ENCODE measurements around the gene HOXD8.
A peak's percentile ranks its signal among the peaks of the same experiment; 100 is the strongest.

HOXD8 gene

DNA sequence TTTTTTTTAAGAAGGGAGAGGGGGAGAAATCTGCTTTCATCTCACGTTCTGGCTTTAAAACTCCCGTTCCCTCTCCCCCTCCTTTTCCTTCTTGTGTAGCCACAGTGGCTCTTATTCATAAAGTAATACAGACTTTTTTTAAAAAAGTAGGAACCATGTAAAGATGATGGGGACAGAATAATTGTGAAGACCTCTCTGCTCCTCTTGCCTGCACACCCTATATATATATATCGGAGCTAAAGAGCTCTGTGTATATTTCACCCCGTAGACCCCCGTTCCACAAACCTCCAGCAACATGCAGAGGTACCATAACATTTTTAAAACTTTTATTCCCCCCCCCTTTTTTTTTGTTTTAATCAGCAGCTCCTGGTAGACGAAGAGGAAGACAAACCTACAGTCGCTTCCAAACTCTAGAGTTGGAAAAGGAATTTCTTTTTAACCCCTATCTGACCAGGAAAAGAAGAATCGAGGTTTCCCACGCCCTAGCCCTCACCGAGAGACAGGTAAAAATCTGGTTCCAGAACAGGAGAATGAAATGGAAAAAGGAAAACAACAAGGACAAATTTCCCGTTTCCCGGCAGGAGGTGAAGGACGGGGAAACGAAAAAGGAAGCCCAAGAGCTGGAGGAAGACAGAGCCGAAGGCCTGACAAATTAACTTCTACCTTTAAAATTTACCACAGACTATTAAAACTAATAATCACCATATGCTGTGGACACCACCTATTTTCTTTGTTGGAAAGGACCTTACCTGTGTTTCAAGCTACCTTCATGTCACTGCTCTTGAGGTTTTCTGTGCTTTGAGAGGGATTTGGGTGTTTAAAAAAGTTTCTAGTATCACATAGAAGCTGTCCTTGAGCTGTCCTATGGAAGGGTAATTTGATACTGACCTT, 1.7 kb downstream of the HOXD8 start:
- DNase-seq, result no peak

DNA sequence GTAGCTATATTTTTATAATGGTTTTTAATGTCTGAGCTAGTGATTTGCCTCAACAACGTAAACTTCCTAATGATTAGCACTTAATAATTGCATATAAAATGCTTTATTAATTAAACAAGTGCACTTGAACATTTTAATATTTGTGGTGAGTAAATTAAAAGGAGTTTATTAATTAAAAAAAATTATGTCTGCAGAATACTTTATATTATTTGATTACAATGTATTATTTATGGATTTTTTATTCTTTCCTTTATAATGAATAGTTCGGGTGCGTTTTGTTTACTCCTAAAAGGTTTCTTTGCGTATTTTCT, 2.3 kb downstream of the HOXD8 start:
- DNase-seq, result no peak

DNA sequence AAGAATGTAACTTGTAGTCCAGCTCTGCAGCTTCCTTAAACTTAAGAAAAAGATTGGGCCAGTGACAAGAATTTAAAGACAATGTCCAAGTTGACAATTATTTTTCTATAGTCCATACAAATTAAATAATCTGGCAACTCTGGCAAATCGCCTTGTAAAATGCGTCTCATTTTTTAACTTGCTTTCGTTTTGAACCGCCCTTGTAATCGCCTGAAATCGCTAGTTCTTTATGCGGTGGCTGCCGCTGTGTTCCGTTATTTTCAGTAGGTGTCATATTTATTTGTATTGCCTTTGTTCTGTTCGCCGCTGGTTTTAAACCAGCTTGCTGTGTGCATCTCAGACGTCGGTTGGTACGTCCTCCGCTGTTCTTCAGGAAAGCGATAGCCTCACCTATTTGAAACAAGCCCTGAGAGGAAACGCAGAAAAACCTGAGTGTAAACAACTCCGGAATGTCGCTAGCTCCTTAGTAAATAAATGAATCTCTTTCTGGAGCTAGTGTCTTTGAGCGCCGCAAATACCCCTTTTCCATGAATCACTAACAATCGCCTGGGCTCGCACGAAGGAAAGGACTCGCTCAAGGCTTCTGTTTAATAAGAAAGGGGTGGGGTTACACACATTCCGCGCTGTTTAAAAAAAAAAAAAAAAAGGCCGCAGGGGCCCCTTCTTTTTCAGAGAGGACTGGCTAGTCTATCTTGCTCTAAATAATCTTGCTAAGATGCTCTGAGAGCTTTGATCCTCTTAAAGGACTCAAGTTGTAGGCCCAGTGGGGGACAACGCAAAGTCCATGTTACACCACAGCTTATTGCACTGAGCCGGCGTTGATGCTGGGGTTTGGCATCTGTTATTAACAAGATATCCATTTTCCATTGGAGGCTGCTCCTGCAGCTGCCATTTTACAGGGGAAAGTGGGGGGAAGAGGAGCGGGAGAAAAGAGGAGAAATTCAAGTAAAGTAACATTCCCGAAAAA, 3.0 kb downstream of the HOXD8 start:
- no peak for DNase-seq

DNA sequence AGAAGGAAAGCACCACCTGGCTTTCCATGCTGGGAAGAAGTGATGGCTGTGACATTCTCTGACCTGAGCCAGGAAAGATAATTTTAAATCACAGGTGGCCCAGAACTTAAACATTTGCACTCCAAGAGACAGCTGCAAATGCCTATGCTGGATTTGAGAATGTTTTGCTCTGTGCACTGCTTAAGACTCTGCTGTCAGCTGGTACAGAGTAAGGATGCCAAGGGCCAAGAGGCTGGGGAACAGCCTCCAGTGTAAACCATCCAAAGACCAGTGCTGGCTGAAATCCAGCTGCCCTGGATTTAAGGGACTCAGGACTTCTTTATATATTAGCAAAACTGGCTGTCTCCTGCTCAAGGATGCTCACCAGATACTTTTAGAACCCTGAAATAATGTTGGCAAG, 3.9 kb downstream of the HOXD8 start:
- no peak for DNase-seq

DNA sequence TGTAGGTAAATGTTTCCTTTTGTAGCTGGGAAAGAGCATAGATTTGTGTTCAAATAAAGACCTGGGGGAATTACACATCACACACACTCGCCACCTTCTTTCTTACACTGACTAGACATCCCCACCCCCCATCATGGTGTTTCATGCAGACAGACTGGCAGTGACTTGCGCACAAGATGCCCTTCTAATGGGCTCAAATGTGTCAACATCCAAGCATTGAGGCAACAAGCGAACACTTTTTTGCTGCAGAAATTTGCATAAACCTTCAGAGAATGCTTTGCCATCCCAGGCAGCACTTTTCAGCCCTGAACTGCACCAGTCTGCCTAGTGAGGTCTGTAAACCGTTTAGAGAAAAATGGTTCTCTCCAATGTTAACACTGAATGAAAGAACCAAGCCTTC, 4.5 kb downstream of the HOXD8 start:
- DNase-seq, result no peak

DNA sequence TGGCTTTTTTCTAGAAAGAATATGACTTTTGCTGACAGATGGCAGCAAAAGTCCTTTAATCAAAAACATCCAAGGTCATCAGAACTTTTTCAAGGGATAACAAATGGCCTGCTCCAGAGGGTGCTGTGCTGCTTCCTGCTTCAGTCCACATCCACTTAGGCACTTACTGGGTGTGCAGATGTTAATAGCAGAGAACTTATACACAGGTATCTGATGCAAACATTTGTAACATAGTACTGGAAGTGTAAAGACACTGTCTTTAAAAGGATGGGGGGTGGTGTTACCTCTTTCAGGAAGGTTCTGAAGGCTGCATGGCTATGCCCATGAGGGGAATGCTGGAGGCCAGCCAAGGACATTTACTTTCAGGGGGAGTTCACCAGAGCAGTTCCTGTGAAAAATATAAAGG, 5.5 kb downstream of the HOXD8 start:
- no peak for DNase-seq

DNA sequence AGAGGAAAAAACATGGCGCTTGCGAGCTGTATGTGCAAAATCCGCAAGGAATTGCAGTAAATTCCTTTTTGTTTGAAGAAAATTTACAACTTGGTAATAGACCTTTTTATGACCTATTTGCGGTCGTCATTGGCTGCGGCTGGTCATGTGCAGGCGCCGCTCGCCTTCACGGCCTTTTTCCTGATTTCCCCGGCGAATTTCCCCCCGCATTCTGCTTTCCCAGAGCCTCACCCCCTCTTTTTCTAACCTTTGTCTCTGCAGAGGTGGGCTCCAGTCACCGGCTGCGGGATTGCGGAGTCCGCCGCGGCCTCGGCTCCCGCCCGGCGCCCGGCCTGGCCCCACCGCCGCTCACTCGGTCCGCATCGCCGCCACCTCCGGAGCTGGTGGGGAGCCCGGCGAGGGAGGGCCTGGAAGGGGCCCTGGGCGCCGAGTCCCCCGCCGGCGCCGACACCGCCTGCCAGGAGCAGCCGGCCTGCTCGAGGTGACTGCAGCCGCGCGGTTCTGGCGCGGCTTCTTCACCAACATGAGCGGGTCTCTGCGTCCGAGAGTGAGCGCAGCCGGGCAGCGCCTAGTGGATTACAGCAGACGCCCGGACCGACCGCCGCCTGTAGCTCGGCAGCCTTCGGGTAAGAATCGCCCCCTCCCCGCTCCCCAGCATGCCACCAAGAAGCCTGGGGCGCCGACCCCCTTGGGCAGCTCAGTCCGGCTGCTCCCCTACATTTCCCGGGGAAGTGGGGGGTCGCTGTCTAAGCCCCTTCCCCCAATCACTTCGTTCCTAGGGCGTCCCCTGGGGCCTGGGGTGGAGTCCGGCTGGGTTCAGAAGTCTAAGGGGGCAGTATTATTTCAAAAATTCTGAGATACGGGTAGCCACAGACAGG, 7.1 kb downstream of the HOXD8 start:
- no peak for DNase-seq

DNA sequence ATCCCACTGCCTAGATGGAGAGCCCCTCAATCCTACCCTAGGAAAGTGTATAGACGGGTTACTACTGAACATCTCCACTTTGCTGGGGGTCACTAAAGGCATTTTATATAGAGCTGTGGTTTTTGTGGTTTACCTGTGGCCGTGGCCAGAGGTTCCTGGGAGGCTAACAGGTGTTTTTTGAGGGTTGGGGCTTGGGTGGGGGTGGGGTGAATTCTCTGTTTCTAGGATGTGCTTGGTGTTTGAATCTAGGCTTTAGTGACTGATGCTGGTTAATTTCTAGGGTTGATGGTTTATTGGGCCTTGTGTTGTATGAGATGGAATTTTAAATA, 7.7 kb downstream of the HOXD8 start:
- DNase-seq, result no peak

DNA sequence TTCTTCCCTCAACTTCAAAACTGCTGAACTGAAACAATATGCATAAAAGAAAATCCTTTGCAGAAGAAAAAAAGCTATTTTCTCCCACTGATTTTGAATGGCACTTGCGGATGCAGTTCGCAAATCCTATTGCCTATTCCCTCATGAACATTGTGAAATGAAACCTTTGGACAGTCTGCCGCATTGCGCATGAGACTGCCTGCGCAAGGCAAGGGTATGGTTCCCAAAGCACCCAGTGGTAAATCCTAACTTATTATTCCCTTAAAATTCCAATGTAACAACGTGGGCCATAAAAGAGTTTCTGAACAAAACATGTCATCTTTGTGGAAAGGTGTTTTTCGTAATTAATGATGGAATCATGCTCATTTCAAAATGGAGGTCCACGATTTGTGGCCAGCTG, 8.4 kb downstream of the HOXD8 start:
- DNase-seq, result no peak

DNA sequence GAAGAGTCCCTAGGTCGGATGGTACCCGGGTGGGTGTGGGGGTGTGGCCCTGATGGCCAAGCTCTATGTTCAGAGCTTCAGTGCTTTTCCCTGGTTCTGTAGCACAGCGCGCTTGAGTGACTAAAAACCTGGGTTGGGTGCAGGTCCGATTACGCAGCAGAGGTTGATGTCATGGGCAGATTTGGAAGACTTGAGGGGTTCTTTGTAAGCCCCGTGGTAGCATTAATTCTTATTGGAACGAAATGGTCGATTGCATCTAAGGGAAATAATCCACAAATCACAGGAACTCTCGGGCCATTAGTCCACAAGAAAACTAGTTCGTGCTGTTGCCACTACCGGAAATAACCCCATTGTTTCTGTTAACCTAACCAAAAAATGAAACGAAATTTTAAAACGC, 9.0 kb downstream of the HOXD8 start:
- DNase-seq, result no peak

DNA sequence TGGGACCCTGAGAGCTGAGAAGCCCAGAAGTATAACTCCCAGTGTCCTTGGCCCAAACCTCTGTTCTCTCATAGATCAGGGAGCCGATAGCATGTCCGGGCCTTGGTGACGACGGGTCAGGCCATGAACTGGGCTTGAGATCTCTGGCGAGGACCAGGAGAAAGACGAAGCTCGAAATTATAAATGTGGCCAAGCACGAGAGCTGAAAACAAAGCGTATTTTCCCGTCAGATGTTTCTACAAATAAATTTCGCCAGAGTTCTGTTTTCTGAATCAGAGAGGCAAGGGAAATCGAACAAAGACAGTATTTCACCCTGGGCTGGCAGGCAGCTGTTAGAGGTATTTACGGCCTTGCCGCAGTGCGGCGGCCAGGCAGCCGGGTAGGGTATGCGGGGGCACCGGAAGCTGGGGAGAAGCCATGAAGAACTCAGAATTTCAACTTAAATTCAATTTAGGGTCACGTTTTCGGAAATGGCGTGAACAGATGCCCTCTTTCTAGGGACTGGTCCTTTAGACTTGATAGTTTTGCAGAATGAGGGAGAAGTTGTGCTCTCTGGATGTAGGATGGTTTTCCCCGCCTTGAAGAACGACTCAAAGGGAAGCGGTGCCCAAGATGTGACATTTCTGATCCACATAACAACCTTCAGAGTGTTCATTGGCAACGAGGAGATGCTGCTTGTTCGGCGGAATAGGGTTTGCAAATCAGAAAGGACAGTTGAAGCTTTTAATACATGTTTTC, 9.6 kb downstream of the HOXD8 start:
- DNase-seq, result no peak

DNA sequence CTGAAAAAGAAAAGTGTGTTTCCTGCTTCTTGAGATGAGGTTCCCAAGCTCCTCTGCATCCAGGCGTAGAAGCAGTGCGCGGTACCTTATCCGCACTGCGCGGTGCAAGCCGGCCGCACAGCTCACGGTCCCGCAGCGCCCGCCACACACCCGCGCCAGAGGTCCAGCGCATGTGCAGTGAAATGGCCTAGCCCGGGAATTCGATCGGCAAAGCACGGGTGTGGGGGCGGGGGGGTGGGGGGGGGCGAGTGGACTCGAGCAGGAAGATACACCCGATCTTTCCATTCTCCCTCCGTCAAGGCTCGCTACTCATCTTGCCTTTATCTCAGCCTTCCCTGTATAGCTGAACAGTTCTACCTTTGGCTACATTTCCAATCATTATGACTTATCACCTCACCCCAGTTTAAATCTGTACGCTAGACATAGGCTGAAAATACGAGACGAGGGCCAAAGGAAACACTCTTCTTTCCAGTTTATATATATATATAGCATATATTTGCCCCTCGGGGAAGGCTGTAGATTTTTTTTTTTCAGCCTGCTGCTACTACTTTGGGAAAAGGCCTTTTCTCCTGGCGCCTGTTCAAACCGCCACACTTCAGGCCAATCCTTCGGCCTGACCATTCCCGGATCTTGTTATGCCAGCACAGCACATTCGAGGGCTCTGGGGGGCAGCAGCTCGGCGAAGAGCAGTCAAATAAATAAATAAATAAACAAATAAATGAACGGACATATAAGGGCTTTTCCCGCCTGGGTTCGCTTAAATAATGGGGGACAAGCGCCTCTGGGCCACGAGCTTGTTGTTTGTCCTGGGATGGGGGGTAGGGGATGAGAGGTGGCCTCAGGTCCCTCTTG, 10.4 kb downstream of the HOXD8 start:
- no peak for DNase-seq

DNA sequence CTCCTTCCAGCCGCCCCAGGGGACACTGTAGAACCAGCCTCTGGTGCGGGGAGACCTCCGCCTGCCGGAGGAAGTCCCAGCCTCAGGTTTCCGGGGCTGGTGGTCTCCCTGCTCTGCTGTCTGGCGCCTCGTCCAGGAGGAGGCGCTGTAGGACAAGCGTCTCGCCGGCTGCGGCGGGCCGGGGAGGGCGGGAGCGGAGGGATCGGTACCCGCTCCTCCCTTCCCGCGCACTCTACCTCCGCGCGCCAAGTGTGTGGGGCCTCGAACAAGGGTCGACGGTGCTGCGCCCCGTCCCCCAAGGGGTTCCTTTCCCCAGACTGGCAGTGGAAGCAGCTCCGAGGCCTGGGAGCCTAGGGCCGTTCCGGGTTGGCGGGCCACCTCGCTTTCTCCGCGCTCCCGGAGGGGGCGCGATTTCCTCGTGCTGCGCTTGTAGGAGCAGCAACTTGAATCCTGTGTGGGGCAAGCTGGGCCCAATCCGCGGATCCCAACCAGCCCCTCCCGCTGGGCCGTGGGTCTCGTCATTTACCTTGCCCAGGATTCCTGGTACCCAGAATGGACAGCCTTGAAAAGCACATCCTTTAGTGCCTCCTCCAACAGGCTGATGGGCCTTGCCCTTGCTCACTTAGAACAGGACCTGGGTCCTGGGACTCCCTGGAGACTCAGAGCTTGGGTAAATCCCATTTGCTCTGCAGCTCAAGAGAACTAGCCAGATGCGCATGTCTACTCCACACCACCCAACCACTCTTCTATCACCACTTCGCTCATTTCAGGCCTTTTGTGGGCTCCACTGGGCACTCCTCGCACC, 11.2 kb downstream of the HOXD8 start:
- peak; percentile 54 for DNase-seq

DNA sequence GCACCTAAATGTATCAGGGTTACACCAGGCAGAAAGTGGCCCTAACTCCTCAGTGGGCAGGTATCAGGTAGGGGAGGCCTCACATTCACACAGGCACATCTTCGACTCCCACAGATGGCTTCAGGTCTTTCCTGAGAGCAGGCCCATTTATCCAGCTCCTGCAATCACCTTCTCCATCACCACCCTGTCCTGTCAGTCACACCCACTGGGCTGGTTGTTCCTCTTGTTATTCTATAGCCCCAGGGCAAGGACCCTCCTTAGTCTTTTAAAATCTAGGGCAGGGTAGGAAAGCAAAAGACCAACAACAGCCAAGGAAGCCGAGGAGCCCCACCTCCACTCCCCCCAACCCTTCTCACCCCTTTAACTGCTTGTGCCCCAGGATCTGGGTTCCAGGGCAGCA, 12.8 kb downstream of the HOXD8 start:
- no peak for DNase-seq

DNA sequence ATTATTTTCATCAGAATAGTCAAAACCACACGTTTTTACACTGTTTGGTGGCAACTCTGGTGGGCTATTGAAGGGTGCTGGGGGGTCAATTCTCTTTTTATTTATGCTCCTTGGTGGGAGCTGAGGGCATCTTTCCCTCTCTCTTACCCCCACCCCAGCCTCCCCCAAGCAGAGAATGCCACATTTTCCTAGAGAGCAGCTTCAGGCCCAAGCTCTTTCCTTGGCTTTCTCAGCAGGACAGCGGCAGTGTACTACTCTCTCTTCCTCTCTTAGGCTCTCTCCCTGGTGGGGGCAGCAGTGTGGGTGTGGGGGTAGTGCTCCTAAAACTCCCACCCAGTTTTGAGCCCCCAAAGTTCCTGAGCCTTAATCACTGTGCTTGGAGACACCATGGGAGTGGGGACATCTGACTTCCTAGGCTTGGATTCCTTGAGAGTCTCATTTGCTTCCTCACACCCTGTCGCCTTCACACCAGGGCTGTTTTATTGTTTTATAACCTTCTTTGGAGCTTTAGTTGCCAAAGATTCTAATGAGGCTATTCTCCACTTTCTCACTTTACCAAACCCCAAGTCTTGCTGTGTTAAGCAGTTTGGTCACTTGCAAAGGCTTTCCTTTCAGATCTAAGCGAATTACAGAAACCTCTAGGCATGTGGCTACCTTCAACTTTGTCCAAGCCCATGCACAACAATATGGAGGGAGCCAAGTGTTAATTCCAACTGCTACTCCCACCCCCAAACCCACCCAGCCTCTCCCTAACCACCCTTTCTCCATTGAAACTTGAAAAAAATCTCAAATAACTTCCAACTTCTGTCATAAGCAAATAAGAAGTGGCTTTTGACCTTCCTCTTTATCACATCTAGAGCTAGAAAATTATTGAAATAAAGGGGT, 15.8 kb downstream of the HOXD8 start:
- no peak for DNase-seq

DNA sequence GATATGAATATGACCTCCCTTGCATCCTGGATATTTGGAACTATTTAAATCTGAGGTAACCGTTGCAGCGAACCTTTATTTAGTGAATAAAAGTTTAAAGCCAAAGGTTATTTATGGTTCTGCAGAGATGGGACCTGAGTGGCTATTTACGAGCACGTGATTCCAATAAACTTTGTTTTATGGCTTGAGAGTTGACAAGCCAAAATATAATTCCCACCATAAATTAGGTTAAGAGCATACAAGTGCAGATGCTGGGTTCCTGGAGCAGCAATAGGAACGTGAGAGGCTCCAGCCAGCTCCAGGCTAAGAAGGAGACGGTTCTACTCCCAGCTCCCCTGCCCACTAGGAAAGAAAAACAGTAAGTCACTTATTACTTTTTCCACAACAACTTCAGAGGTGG, 16.6 kb downstream of the HOXD8 start:
- DNase-seq, result no peak

DNA sequence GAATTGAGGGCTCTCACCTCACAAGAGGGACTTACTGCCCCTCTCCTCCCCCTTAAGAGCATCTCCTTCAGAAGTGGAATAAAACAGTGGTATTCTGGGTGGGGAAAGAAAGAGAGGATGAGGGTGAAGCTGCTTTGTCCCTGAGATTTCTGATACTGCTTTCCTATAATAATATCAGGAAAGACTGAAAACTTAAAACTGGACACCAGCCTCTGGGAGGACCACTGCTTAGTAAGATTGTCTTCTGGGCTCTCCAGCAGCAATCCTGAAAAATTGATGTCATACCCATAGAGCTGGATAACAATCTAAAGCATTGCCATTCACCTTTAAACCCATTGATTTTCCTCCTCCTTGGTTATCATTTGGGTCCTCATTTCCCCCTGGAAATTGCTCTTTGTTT, 17.1 kb downstream of the HOXD8 start:
- DNase-seq, result no peak

DNA sequence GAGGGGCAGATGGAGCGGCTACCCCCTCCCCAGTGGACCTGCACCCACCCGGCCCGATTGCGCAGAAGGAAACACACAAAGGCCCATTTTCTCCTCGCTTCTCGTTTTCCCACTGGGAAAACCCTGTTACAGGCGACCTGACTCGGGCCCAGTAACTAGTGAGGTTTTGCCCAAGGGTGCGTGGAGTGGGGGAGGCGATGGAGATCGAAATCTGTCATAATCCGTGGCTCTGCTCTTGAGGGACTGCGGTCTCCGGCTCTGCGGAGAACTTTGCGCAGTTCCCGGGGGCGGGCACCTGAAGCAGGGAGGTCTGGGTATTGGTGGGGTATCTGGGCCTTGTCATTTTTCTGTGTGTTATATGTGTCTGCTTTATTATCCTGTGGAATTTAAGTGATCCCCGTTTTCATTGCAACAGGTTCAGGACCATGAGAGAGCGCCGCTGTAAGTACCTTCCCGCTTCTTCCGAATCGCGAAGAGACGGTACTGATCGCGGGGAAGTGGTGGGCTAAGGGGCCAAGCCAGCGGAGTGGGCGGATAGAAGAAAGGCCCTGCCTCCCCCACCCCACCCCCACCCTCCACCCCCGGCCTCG, 17.8 kb downstream of the HOXD8 start:
- DNase-seq, result no peak

DNA sequence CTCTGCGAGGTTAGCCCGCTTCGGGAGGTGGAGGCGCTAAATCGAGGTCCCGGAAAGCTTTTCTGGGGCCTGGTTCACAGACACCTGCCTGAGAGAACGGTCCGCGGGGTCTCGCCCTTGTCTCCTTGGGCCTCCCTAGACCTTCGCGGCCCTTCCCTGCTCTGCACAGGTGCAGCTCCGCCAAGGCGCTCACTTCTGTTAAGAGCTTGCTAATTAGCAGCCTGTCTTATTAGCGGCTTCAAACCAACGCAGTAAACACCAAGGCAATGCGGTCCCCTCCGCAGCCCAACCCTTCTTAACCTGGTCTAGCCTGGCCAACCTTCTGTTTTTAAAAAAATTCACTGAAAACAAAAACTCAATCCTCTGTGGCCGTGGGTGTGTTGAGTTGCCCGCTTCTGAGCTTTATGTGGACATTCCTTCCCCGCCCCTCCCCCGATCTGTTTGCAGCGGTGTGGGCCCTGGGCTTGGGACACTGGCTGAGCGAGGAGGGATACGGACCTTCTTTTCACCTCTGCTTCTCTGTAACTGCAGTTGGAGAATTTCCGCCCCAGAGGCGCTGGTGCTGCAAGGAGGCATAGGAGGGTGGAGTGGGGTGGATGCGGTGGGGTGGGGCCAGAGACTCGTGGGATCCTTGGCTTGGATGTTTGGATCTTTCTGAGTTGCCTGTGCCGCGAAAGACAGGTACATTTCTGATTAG, 18.4 kb downstream of the HOXD8 start:
- DNase-seq, result no peak

All from NCI-H1436 treated with DMSO at 0.1 percent for 48 hours (cell line).